ENCODE measurements around the gene ACOXL. TPM values are rescaled to one million over a fixed set of nuclear protein-coding genes. Genes with fewer than 3 reads are reported as not detected.

Gene ACOXL
- total RNA-seq, 2 experiments from 2014 or later = not detected

DNA sequence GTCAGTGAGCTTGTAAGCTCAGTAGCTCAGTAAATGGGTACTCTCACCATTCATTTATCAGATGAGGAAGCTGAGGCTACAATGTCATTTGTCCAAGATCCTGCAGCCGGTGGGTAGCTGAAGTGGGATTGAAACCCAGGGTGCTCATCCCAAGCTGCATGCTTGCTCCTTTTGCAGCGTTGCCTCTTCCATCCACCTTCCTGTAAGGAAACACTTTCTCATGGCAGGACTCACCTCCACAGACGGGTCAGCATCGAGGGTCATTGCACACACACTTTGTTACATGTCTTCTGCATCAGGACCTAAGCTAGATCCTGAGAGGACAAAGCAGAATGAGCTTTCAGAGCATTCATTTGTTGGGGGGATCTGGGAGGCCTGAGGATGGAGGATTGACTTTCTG is 60.7 kb downstream of the ACOXL start:
- Mint-ChIP-seq H3K4me3 (no peak overlapping the region), H3K27me3 (ENCODE audit: low read depth) (peaks cover 45% of the 10 kb centered on the region), H3K27ac (no peak overlapping the region), H3K36me3 (ENCODE audit: low read depth) (no peaks in the 10 kb centered on the region), H3K4me1 (ENCODE audit: low read depth) (no peaks in the 10 kb centered on the region), H3K9me3 (no peaks in the 10 kb centered on the region)
- CTCF ChIA-PET = interaction anchor here (0.7 kb wide), 1 partner anchor 48 kb away, joined by 3 read pairs; no protein-coding TSS in a partner anchor
- intact Hi-C loops (cut with micrococcal nuclease) = no loop called here
- no peak for DNase-seq

DNA sequence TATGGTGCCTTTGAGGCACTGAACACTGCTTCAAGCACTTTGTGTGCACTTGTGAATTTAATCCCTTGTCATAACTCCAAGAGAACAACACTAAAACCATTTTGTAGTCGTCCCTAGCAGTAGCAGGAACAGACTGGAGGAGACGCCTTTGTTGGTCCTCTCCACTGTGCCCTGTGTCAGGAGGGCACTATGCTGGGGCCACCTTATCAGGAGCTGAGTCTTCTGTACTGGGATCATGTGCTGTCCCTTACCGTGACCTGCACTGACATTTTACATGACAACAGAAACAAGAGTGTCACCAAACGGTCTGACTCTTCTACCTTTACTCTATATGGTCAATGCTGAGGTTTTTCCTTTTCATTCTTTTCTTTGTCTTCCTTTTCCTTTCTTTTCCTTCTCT is 62.0 kb downstream of the ACOXL start:
- CTCF ChIA-PET = no interaction called here

DNA sequence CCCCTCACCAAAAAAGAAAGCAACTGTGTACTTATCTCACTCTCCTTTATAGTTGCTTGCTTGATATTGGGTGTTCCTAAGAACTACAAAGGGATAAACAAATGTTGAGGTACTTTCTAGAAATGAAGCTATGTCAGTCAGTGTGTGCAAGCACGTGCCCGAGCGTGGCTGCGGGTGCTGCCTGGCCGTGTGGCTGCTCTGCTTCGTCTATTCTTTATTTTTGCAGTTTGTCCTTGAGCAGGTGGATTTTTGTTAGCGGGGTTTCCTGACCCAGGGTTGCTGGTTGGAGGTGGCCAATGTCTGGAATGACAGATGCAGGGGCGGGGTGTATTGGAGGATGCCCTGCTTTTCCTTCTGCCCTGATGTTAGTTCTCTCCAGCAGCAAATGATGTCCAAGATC is 62.6 kb downstream of the ACOXL start:
- H3K27ac Mint-ChIP-seq = no peak overlapping the region
- intact Hi-C loops (cut with micrococcal nuclease) = no loop called here
- peaks cover 59% of the 10 kb centered on the region for H3K27me3 Mint-ChIP-seq (ENCODE audit: low read depth)
- H3K36me3 Mint-ChIP-seq (ENCODE audit: low read depth) = no peaks in the 10 kb centered on the region
- H3K4me1 Mint-ChIP-seq (ENCODE audit: low read depth) = no peaks in the 10 kb centered on the region
- no peak for DNase-seq
- CTCF ChIA-PET = interaction anchor here (1.1 kb wide), 1 partner anchor 17 kb away, joined by 3 read pairs; no protein-coding TSS in a partner anchor
- peaks cover 4% of the 10 kb centered on the region for H3K9me3 Mint-ChIP-seq
- H3K4me3 Mint-ChIP-seq = no peak overlapping the region

More for the DNA sequence above, 62.0 kb downstream of the ACOXL start:
- H3K4me1 Mint-ChIP-seq (ENCODE audit: low read depth) = no peaks in the 10 kb centered on the region
- H3K9me3 Mint-ChIP-seq = no peaks in the 10 kb centered on the region
- H3K4me3 Mint-ChIP-seq = no peak overlapping the region
- intact Hi-C loops (cut with micrococcal nuclease) = no loop called here
- DNase-seq = no peak
- H3K27me3 Mint-ChIP-seq (ENCODE audit: low read depth) = peaks cover 56% of the 10 kb centered on the region
- no peaks in the 10 kb centered on the region for H3K36me3 Mint-ChIP-seq (ENCODE audit: low read depth)
- H3K27ac Mint-ChIP-seq = no peak overlapping the region

DNA sequence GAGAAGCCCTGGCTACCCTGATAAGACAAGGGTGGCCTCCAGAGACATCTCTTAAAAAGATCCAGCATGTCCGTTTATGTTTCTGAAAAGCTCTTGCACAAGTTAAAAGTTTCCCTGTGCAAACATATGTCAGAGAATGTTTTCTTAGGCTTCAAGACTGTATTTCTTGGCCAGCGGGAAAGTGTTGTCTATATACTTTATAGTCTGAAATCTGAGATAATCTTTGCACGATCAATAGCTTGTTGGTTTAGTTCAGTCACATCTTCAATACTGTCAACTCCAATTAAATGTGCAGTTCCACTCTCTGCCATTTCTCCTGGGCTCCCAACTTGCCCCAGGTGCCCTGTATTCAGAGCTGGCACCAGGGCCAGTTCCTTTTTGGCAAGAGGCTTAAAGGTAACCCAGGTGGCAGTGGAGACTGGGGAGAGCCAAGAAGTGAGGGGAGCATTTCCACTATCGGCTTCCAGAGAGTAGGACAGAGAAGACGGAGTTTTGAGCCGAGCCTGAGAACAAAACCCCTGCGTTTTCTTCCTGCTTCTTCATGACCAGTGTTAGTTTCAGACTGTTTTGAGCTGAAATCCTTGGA is 64.4 kb downstream of the ACOXL start:
- intact Hi-C loops (cut with micrococcal nuclease) = no loop called here
- no peak for DNase-seq
- Mint-ChIP-seq H3K36me3 (ENCODE audit: low read depth) (no peaks in the 10 kb centered on the region), H3K4me3 (no peak overlapping the region), H3K9me3 (peaks cover 4% of the 10 kb centered on the region), H3K27ac (no peak overlapping the region), H3K27me3 (ENCODE audit: low read depth) (peaks cover 63% of the 10 kb centered on the region), H3K4me1 (ENCODE audit: low read depth) (no peaks in the 10 kb centered on the region)
- CTCF ChIA-PET = no interaction called here

DNA sequence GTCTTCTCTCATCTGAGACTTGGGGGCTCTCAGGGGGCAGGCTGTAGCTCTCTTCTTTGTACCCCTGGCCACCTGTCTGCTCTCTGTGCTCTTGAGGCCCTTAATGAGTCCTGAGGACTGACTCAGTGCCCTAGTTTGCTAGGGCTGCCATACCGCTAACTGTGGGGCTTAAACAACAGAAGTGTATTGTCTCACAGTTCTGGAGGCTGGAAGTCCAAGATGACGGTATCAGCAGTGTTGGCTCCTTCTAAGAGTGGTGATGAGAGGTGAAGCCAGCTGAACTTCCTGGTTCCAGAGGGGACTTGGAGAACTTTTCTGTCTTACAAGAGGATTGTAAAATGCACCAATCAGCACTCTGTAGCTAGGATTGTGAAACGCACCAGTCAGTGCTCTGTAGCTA is 67.0 kb downstream of the ACOXL start:
- H3K27ac Mint-ChIP-seq = no peak overlapping the region
- DNase-seq = no peak
- CTCF ChIA-PET = no interaction called here
- H3K9me3 Mint-ChIP-seq = peaks cover 6% of the 10 kb centered on the region
- intact Hi-C loops (cut with micrococcal nuclease) = no loop called here
- H3K27me3 Mint-ChIP-seq (ENCODE audit: low read depth) = peaks cover 65% of the 10 kb centered on the region
- H3K4me1 Mint-ChIP-seq (ENCODE audit: low read depth) = peaks cover 2% of the 10 kb centered on the region
- no peaks in the 10 kb centered on the region for H3K36me3 Mint-ChIP-seq (ENCODE audit: low read depth)
- no peak overlapping the region for H3K4me3 Mint-ChIP-seq

DNA sequence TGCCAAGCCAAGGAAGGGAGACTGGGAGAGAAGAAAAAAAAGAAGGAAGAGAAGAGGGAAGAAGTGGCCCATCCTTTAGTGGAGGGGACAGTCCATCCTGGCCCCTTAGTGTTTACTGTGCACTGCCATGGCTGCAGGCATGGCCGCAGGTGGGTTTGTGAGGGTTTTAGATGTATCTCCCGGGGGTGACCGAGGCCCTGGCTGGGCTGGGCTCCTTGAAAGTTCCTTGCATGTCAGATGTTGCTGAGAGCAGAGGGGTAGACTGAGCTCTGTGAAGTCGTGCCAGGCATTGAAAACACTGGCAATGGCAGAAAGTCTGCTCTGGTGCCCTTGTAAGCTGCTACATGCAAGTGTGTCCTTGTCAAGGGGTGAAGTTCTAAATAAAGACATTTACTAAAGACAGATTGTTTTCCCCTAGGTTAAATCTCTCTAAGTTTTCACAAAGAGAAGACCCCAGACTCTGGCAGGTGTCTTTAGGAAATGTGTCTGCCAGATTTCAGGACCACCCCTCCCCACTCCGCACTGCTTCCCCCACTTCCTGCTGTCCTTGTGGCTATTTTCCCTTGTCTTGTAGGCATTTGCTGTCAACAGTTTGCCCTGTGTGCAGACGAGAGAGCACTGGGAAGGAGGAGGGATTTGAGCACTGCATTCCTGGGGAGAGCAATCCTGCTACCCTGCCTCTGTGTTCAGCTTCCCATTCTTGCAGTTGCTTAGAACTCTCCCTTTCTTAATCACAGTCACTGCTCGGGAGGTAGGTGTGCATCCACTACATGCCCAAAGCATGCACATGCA is 68.4 kb downstream of the ACOXL start:
- Mint-ChIP-seq H3K36me3 (ENCODE audit: low read depth) (no peaks in the 10 kb centered on the region), H3K27me3 (ENCODE audit: low read depth) (peaks cover 63% of the 10 kb centered on the region), H3K4me3 (no peak overlapping the region), H3K27ac (no peak overlapping the region), H3K9me3 (peaks cover 9% of the 10 kb centered on the region), H3K4me1 (ENCODE audit: low read depth) (peaks cover 16% of the 10 kb centered on the region)
- no peak for DNase-seq
- CTCF ChIA-PET = no interaction called here
- intact Hi-C loops (cut with micrococcal nuclease) = loop anchor here (5.0 kb wide), 1 partner anchor 901 kb away; no protein-coding TSS in a partner anchor

DNA sequence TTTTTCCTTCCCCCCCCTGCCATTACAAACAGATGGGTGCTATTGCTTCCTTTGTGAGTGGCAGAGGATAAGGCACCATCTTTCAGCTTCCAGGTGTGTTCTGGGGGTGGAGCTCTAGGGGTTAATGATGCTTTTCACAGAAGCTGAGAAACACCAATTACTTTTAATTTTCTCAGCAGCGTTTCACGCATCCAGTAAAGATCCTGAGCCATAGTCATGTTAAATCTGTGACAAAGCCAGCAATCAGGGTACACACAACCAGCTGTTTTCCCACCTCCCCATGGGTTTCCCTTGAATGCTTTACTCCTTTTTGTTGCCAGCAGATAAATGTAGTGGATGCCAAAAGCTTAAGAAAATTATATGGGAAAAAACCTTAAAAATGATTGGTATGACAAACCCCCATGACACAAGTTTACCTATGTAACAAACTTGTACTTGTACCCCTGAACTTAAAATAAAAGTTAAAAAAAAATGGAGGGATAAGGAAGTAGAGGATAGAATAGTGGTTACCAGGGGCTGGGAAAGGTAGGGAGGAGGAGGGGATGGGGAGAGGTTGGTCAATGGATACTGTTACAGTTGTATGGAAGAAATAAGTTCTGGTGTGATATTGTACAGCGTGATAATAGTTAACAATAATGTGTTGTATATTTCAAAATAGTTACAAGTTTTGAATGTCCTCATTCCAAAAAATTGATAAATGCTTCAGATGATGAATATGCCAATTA is 70.0 kb downstream of the ACOXL start:
- H3K27ac Mint-ChIP-seq = no peak overlapping the region
- H3K27me3 Mint-ChIP-seq (ENCODE audit: low read depth) = peaks cover 68% of the 10 kb centered on the region
- peaks cover 16% of the 10 kb centered on the region for H3K4me1 Mint-ChIP-seq (ENCODE audit: low read depth)
- intact Hi-C loops (cut with micrococcal nuclease) = loop anchor here (5.0 kb wide), 1 partner anchor 900 kb away; no protein-coding TSS in a partner anchor
- DNase-seq = no peak
- CTCF ChIA-PET = no interaction called here
- H3K36me3 Mint-ChIP-seq (ENCODE audit: low read depth) = no peaks in the 10 kb centered on the region
- peaks cover 9% of the 10 kb centered on the region for H3K9me3 Mint-ChIP-seq
- H3K4me3 Mint-ChIP-seq = no peak overlapping the region

DNA sequence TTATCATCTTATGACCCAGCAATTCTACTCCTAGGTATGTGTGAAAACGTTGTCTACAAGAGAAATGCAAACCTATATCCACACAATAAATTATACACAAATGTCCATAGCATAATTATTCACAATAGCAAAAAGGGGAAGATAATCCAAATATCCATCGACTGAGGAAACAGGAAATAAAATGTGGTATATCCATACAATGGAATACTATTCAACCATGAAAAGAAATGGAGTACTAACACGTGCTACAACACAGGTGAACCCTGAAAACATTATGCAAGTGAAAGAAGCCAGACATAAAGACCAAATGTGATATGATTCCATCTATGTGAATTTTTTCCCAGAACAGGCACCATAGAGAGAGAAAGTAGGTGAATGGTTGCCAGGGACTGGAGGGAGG is 72.1 kb downstream of the ACOXL start:
- no peak for DNase-seq
- Mint-ChIP-seq H3K4me3 (no peak overlapping the region), H3K9me3 (peaks cover 9% of the 10 kb centered on the region), H3K27me3 (ENCODE audit: low read depth) (peaks cover 67% of the 10 kb centered on the region), H3K27ac (no peak overlapping the region), H3K36me3 (ENCODE audit: low read depth) (no peaks in the 10 kb centered on the region), H3K4me1 (ENCODE audit: low read depth) (peaks cover 16% of the 10 kb centered on the region)
- intact Hi-C loops (cut with micrococcal nuclease) = loop anchor here (2.0 to 5.0 kb wide), 4 partner anchors 62 to 898 kb away; no protein-coding TSS in a partner anchor
- CTCF ChIA-PET = no interaction called here

DNA sequence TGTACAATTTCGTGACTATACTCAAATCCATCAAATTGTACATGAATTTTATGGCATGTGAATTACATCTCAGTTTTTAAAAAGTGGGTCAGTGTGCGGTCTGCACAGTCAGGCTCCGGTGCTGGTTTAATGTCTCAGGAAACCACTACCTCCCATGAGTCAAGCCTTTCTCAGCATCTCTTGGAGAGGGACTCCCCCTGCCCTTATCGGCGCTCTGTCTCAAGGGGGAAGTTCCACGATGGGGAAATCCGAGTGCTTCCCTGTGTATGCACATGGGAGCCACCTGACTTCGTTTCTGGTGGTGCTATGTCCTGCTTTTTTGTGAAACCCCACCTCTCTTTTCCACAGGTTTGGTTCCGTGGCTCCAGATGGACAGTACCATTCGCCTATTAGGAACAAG is 72.5 kb downstream of the ACOXL start:
- intact Hi-C loops (cut with micrococcal nuclease) = loop anchor here (1.0 to 5.0 kb wide), 6 partner anchors 41 to 897 kb away; no protein-coding TSS in a partner anchor
- Mint-ChIP-seq H3K27ac (no peak overlapping the region), H3K9me3 (peaks cover 6% of the 10 kb centered on the region), H3K4me3 (no peak overlapping the region), H3K27me3 (ENCODE audit: low read depth) (peaks cover 64% of the 10 kb centered on the region), H3K4me1 (ENCODE audit: low read depth) (peaks cover 16% of the 10 kb centered on the region), H3K36me3 (ENCODE audit: low read depth) (no peaks in the 10 kb centered on the region)
- DNase-seq = peak; percentile 87
- CTCF ChIA-PET = interaction anchor here (0.9 to 1.6 kb wide), 2 partner anchors 28 to 49 kb away, joined by 3 to 6 read pairs; no protein-coding TSS in a partner anchor

DNA sequence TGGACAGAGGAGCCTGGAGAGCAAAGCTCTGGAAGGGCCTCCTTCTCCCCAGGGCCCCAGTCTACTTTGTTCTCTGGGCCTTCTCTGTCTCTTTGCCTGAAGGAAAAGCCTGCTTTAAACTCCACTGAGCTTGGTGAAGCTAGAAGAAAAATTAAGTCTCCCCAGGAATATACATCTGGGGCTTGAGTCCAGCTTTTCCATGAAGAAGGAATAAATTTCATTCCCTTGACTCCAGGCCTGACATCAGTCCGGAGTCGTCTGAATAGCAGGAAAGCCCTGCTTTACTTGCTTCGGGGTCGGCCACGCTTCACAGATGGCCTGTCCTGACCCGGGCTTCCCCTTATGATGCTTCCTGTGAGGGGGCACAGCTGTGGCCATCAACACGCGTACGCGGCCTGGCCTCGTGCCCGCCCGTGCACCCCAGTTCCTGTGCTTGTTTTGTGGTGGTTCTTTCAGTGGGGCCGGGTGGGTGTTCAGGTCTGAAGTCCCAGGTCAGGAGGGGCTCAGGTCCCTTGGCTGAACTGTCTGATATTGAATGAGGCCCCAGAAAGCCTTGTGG is 73.6 kb downstream of the ACOXL start:
- Mint-ChIP-seq H3K9me3 (peaks cover 6% of the 10 kb centered on the region), H3K27me3 (ENCODE audit: low read depth) (peaks cover 62% of the 10 kb centered on the region), H3K4me1 (ENCODE audit: low read depth) (peaks cover 16% of the 10 kb centered on the region), H3K4me3 (no peak overlapping the region), H3K27ac (no peak overlapping the region), H3K36me3 (ENCODE audit: low read depth) (no peaks in the 10 kb centered on the region)
- intact Hi-C loops (cut with micrococcal nuclease) = loop anchor here (1.0 to 2.0 kb wide), 5 partner anchors 40 to 311 kb away; no protein-coding TSS in a partner anchor
- CTCF ChIA-PET = interaction anchor here (0.6 to 1.6 kb wide), 2 partner anchors 47 to 162 kb away, joined by 5 to 6 read pairs; no protein-coding TSS in a partner anchor
- no peak for DNase-seq

DNA sequence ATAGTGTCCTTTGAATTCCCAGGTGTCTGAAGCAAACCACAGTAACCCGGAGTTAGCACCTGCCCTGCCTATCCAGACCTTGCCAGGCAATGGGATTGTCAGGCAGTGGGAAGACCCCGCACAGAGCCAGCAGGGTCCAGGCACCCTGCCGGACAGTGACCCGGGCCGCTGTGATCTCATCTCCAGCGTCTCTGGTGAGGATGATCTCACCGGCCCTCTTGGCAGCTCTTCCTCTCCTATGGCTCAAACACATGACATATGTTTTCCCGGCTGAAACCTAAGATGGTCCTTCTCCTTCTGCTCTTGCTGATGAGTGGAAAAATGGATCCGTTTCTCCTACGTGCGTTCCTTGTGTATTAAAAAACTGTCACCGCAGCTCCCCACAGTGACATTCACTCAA is 75.1 kb downstream of the ACOXL start:
- CTCF ChIA-PET = interaction anchor here (1.5 kb wide), 1 partner anchor 46 kb away, joined by 5 read pairs; no protein-coding TSS in a partner anchor
- no peak for DNase-seq
- H3K27ac Mint-ChIP-seq = no peak overlapping the region
- no peaks in the 10 kb centered on the region for H3K36me3 Mint-ChIP-seq (ENCODE audit: low read depth)
- H3K4me1 Mint-ChIP-seq (ENCODE audit: low read depth) = peaks cover 20% of the 10 kb centered on the region
- no peak overlapping the region for H3K4me3 Mint-ChIP-seq
- H3K9me3 Mint-ChIP-seq = peaks cover 6% of the 10 kb centered on the region
- H3K27me3 Mint-ChIP-seq (ENCODE audit: low read depth) = peaks cover 53% of the 10 kb centered on the region
- intact Hi-C loops (cut with micrococcal nuclease) = no loop called here

DNA sequence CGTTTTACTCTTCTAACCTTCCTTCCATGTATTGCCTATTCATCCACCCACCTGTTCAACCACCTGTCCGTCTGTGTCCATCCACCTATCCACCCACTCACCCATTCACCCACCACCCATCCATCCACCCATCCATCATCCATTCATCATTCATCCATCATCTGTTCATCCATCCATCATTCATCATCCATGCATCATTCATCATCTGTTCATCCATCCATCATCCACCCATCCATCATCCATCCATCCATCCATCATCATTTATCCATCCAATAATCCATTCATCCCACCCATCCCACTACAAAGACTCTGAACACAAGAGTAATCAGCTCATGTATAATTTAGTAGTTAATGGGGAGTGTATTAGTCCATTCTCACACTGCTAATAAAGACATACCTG is 78.0 kb downstream of the ACOXL start:
- Mint-ChIP-seq H3K4me1 (ENCODE audit: low read depth) (peaks cover 8% of the 10 kb centered on the region), H3K4me3 (no peak overlapping the region), H3K27ac (no peak overlapping the region), H3K9me3 (no peaks in the 10 kb centered on the region), H3K27me3 (ENCODE audit: low read depth) (peaks cover 41% of the 10 kb centered on the region), H3K36me3 (ENCODE audit: low read depth) (no peaks in the 10 kb centered on the region)
- no peak for DNase-seq
- CTCF ChIA-PET = no interaction called here
- intact Hi-C loops (cut with micrococcal nuclease) = no loop called here
